ENCODE data around the gene PPP1R3F.

Gene PPP1R3F

GRCh38 chrX:49270249-49270921 is 792 bp downstream of the PPP1R3F start:
- in situ Hi-C loops (cut with MboI; ENCODE audit: low pct_unique_long_range_greater_than_20kb, low sequenced_read_pairs, unreplicated experiment), result no loop called here
- TF ChIP-seq, protein P1, sequence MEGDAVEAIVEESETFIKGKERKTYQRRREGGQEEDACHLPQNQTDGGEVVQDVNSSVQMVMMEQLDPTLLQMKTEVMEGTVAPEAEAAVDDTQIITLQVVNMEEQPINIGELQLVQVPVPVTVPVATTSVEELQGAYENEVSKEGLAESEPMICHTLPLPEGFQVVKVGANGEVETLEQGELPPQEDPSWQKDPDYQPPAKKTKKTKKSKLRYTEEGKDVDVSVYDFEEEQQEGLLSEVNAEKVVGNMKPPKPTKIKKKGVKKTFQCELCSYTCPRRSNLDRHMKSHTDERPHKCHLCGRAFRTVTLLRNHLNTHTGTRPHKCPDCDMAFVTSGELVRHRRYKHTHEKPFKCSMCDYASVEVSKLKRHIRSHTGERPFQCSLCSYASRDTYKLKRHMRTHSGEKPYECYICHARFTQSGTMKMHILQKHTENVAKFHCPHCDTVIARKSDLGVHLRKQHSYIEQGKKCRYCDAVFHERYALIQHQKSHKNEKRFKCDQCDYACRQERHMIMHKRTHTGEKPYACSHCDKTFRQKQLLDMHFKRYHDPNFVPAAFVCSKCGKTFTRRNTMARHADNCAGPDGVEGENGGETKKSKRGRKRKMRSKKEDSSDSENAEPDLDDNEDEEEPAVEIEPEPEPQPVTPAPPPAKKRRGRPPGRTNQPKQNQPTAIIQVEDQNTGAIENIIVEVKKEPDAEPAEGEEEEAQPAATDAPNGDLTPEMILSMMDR (IDR thresholded peaks at IDR 0.05; ENCODE audit: extremely low read depth, insufficient read depth, missing control alignments), result no peak
- DNase-seq (ENCODE audit: low spot score), result no peak

DNA sequence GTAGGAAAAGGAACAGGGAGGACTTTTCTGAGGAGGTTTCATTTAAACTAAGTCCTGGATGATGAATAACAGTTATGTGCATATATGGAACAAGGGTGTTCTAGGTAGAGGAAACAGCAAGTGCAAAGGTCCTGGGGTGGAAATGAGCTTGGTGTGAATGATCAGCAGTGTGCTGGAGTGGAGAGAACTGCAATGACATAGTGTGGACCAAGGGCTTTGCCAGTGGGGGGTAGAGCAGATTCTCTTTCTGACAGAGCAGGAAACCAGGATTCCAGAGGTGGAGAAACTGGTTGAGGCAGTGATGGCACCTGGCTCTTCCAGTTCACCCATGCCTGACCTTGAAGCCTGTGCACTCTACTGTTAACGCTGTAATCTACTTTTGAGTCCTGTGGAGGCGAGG is 1.7 kb downstream of the PPP1R3F start:
- in situ Hi-C loops (cut with MboI; ENCODE audit: low pct_unique_long_range_greater_than_20kb, low sequenced_read_pairs, unreplicated experiment), result no loop called here
- no peak for DNase-seq (ENCODE audit: low spot score)
- TF ChIP-seq, protein P1 (IDR thresholded peaks at IDR 0.05; ENCODE audit: extremely low read depth, insufficient read depth, missing control alignments), result no peak

DNA sequence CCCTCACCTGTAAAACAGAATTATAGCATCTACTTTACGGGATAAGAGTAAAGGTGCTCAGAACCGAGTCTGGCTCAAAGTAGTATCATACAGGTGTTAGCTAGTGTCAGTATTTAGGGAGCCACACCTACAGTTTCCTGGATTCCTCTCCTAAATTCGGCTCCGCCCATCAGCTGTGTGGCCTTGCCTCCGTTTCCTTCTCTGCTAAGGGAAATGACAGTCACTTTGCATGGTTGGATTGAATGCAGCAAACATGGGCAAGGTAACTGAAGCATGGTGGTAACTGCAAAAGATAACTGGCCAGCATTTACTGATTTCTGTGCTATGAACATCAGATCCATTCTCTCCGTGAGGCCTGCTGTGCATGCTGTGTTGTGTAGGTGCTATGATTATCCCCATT is 2.8 kb downstream of the PPP1R3F start:
- in situ Hi-C loops (cut with MboI; ENCODE audit: low pct_unique_long_range_greater_than_20kb, low sequenced_read_pairs, unreplicated experiment), result no loop called here
- DNase-seq (ENCODE audit: low spot score), result no peak
- TF ChIP-seq, protein P1 (IDR thresholded peaks at IDR 0.05; ENCODE audit: extremely low read depth, insufficient read depth, missing control alignments), result no peak

- no peak for DNase-seq (ENCODE audit: low spot score)
- in situ Hi-C loops (cut with MboI; ENCODE audit: low pct_unique_long_range_greater_than_20kb, low sequenced_read_pairs, unreplicated experiment), result no loop called here
- TF ChIP-seq, protein P1 (IDR thresholded peaks at IDR 0.05; ENCODE audit: extremely low read depth, insufficient read depth, missing control alignments), result no peak
Measured at GRCh38 chrX:49273181-49273727, 3.7 kb downstream of the PPP1R3F start.

DNA sequence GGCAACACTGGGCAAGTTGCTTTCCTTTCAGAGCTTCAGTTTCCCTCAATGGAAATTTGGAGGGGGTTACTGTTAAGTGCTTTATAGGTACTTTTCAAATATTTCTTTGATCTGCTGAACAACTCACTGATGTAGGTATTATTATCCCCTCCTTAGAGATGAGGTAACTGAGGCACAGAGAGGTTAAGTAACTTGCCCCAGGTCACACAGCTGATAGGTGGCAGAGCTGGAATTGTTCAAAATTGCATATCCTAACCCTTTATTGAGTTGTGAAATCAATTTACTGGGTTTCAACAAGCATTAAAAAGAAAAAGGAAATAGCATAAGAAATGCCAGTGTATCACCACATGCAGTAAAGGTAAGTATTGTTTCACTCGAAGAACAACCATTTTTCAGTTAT is 6.6 kb downstream of the PPP1R3F start:
- no peak for DNase-seq (ENCODE audit: low spot score)
- TF ChIP-seq, protein P1 (IDR thresholded peaks at IDR 0.05; ENCODE audit: extremely low read depth, insufficient read depth, missing control alignments), result no peak
- in situ Hi-C loops (cut with MboI; ENCODE audit: low pct_unique_long_range_greater_than_20kb, low sequenced_read_pairs, unreplicated experiment), result no loop called here

DNA sequence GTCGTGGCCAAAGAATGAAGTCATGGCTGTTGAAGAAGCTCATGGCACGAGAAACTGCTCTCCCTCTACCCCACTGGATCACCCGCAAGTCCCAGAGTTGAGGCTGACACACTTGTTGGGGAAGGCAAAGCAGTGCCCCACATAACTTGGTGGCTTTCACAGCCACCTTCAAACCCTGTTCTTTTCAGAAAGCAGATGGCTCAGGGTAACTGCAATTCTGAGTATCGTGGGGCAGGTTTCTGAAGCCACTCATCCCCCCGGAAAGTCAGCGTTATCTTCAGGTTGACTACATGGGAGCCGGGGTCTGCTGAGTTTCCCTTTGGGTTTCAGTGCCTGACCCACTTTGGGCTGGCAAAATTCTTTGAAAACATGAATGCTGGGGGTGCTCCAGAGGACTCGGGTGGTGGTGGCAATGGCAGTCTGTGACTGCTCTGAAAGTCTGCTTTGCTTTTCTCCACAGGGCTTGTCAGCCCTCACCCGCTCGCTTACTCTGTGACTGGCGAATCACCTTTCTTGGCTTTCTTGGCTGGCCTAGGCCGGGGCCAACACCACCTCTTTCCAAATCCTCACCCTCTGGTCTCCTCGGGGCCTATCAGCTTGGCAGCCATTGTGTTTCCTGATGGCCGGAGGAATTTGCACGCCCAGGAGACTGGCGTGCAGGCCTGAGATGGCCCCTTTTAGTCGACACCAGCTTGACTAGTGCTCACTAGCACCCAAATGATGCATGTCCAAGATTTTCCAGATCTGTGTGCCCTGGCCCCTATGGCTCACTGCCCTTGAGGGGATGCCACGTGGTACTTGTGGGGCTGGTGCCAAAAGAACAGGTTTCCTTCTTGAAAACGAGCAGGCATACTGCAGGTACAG is 7.3 kb downstream of the PPP1R3F start:
- in situ Hi-C loops (cut with MboI; ENCODE audit: low pct_unique_long_range_greater_than_20kb, low sequenced_read_pairs, unreplicated experiment), result no loop called here

More for the DNA sequence above, 7.3 kb downstream of the PPP1R3F start:
- TF ChIP-seq, protein P1 (IDR thresholded peaks at IDR 0.05; ENCODE audit: extremely low read depth, insufficient read depth, missing control alignments), result no peak
- no peak for DNase-seq (ENCODE audit: low spot score)
